IMR-90 (cell line): ENCODE data around the gene CYFIP2. TPM values are rescaled to one million over a fixed set of nuclear protein-coding genes. Genes with fewer than 3 reads are reported as not detected.

Experiments
- ATAC-seq: fragments of 200-7000 bp; cut with Tn5 transposase; 2 replicates; pipeline ENCODE4 v1.9.1; 2020; ENCODE audit warnings: low read depth, mild to moderate bottlenecking, moderate library complexity
- BruUV-seq: library from RNA; stranded (reverse); fragments of 400-500 nt; replicated peaks from 2 replicates; lab custom pipeline; 2021; lab: Mats Ljungman, UMichigan
- CTCF ChIA-PET: fragments of 300-600 bp; formaldehyde crosslinking; extraction: SDS; loops from one replicate; lab custom pipeline; 2021; ENCODE audit warnings: antibody characterized with exemption; lab: Yijun Ruan, JAX
- POLR2A ChIA-PET: fragments of 300-600 bp; sonication (Branson Sonifier 250); formaldehyde crosslinking; loops from one replicate; lab custom pipeline; 2022; ENCODE audit warnings: antibody characterized with exemption; ENCODE audit not compliant: unreplicated experiment; lab: Charles Lee
- DNase-seq: peaks from one replicate; pipeline ENCODE4 v3.0.0; 2013
- H2AFZ ChIP-seq: replicated peaks from 2 replicates; pipeline ENCODE3; 2013; ENCODE audit warnings: low read length, mild to moderate bottlenecking; ENCODE audit not compliant: poor library complexity
- H2AK5ac ChIP-seq: 2 replicates; pipeline ENCODE4 v1.6.1; 2013; ENCODE audit warnings: low read depth, low read length, inconsistent platforms
- H2AK9ac ChIP-seq: replicated peaks from 2 replicates; pipeline ENCODE3; 2013; ENCODE audit warnings: mild to moderate bottlenecking, low read depth, low read length, moderate library complexity; ENCODE audit not compliant: poor library complexity
- H2BK120ac ChIP-seq: 2 replicates; pipeline ENCODE4 v1.6.1; 2013; ENCODE audit warnings: low read depth, low read length, inconsistent platforms
- H2BK15ac ChIP-seq: 3 replicates; pipeline ENCODE4 v1.6.1; 2013; ENCODE audit warnings: low read depth, low read length, inconsistent platforms
- H2BK20ac ChIP-seq: 2 replicates; pipeline ENCODE4 v1.6.1; 2013; ENCODE audit warnings: low read depth, mild to moderate bottlenecking, inconsistent platforms, low read length, moderate library complexity
- H2BK5ac ChIP-seq: 2 replicates; pipeline ENCODE4 v1.6.1; 2013; ENCODE audit warnings: mild to moderate bottlenecking, low read depth, low read length, inconsistent platforms; ENCODE audit not compliant: poor library complexity, severe bottlenecking
- H3K14ac ChIP-seq: replicated peaks from 2 replicates; pipeline ENCODE4 v1.6.1; 2013; ENCODE audit warnings: low read depth, low read length, inconsistent platforms
- H3K18ac ChIP-seq: 2 replicates; pipeline ENCODE4 v1.6.1; 2013; ENCODE audit warnings: low read depth, low read length, control low read depth
- H3K23ac ChIP-seq: 2 replicates; pipeline ENCODE4 v1.6.1; 2013; ENCODE audit warnings: low read depth, low read length, inconsistent platforms
- H3K27ac ChIP-seq: 2 replicates; pipeline ENCODE4 v1.5.1; 2013; ENCODE audit warnings: mild to moderate bottlenecking, control low read depth, low read length; ENCODE audit not compliant: insufficient read depth
- H3K27me3 ChIP-seq: 2 replicates; pipeline ENCODE4 v1.6.1; 2013; ENCODE audit warnings: low read length; ENCODE audit not compliant: control insufficient read depth, insufficient read depth
- H3K36me3 ChIP-seq: 2 replicates; pipeline ENCODE4 v1.6.1; 2013; ENCODE audit warnings: low read length, mixed read lengths; ENCODE audit not compliant: control insufficient read depth, insufficient read depth
- H3K4ac ChIP-seq: 2 replicates; pipeline ENCODE4 v1.6.1; 2013; ENCODE audit warnings: low read depth, low read length, inconsistent platforms
- H3K4me1 ChIP-seq: 2 replicates; pipeline ENCODE4 v1.6.1; 2013; ENCODE audit warnings: low read length, mixed read lengths; ENCODE audit not compliant: control insufficient read depth, insufficient read depth
- H3K4me2 ChIP-seq: 2 replicates; pipeline ENCODE4 v1.6.1; 2013; ENCODE audit warnings: low read depth, mild to moderate bottlenecking, control low read depth, low read length, moderate library complexity
- H3K4me3 ChIP-seq: 2 replicates; pipeline ENCODE4 v1.5.1; 2013; ENCODE audit warnings: low read depth, mild to moderate bottlenecking, control low read depth, low read length, moderate library complexity; ENCODE audit not compliant: insufficient read depth
- H3K56ac ChIP-seq: 2 replicates; pipeline ENCODE4 v1.6.1; 2013; ENCODE audit warnings: low read length, inconsistent platforms; ENCODE audit not compliant: insufficient read depth; ENCODE audit errors: extremely low read depth
- H3K79me1 ChIP-seq, 2 experiments: 2 replicates each; pipeline ENCODE4 v1.6.1; 2013; ENCODE audit warnings: low read length in 2 of 2, inconsistent platforms in 1 of 2, low read depth in 1 of 2
- H3K9ac ChIP-seq: 2 replicates; pipeline ENCODE4 v1.6.1; 2013; ENCODE audit warnings: low read depth, low read length, control low read depth
- H3K9me1 ChIP-seq: 2 replicates; pipeline ENCODE4 v1.6.1; 2013; ENCODE audit warnings: low read length, inconsistent platforms; ENCODE audit not compliant: insufficient read depth
- H3K9me3 ChIP-seq: 2 replicates; pipeline ENCODE4 v1.6.1; 2013; ENCODE audit warnings: low read length; ENCODE audit not compliant: control insufficient read depth, insufficient read depth
- H4K20me1 ChIP-seq: 2 replicates; pipeline ENCODE4 v1.6.1; 2013; ENCODE audit warnings: low read length, inconsistent platforms; ENCODE audit not compliant: insufficient read depth
- H4K5ac ChIP-seq: 2 replicates; pipeline ENCODE4 v1.6.1; 2013; ENCODE audit warnings: mild to moderate bottlenecking, low read depth, low read length, control low read depth
- H4K8ac ChIP-seq, 2 experiments: 2 replicates each; pipeline ENCODE4 v1.6.1; 2013; ENCODE audit warnings: low read depth in 2 of 2, low read length in 2 of 2, control low read depth in 1 of 2, inconsistent platforms in 1 of 2
- H4K91ac ChIP-seq: 2 replicates; pipeline ENCODE4 v1.6.1; 2013; ENCODE audit warnings: low read depth, low read length, inconsistent platforms; ENCODE audit not compliant: insufficient read depth
- BHLHE40 ChIP-seq: fragments of 150-350 bp; IDR thresholded peaks from 2 replicates; pipeline ENCODE4 v1.6.1; 2016; ENCODE audit warnings: mild to moderate bottlenecking, low read depth, low read length
- WGBS, 2 experiments: methylation state at CpG; one replicate each; pipeline versions ENCODE4 v1.1.5 to v1.1.7; 2013; ENCODE audit warnings: missing lambda C conversion rate in 2 of 2; ENCODE audit not compliant: insufficient read length in 1 of 2; ENCODE audit errors: extremely low coverage in 2 of 2; 5-methylcytosine and 5-hydroxymethylcytosine counted together
- dilution Hi-C: fragments of 300-500 bp; cut with HindIII; formaldehyde crosslinking; loops from one replicate; pipeline ENCODE4 v1.14.3; 2018; ENCODE audit warnings: low sequenced_read_pairs; ENCODE audit not compliant: unreplicated experiment
- in situ Hi-C: fragments of 300-500 bp; cut with MboI; formaldehyde crosslinking; loops from 3 replicates; pipeline ENCODE4 v1.14.3; 2019; ENCODE audit warnings: low sequenced_read_pairs, inconsistent platforms, mixed read lengths
- intact Hi-C: fragments of 100-400 bp; cut with micrococcal nuclease; formaldehyde crosslinking; loops from 2 replicates; pipeline ENCODE4 v1.10.0; 2022
- polyA plus RNA-seq, 3 experiments: library from polyadenylated mRNA; depleted of rRNA; stranded (reverse); fragments of >200 nt; gene quantifications; 2 replicates each; pipeline ENCODE4 v1.2.3, GENCODE V29; 2012; ENCODE audit warnings: low replicate concordance in 1 of 3
- total RNA-seq: library from RNA; depleted of rRNA; stranded (reverse); fragments of >200 nt; gene quantifications from 2 replicates; pipeline ENCODE4 v1.2.3, GENCODE V29; 2012

Gene CYFIP2
- total and polyA plus RNA-seq, 2 of the 4 experiments (the other 2 are of a cell fraction) = 6.8 to 13.4 TPM

DNA sequence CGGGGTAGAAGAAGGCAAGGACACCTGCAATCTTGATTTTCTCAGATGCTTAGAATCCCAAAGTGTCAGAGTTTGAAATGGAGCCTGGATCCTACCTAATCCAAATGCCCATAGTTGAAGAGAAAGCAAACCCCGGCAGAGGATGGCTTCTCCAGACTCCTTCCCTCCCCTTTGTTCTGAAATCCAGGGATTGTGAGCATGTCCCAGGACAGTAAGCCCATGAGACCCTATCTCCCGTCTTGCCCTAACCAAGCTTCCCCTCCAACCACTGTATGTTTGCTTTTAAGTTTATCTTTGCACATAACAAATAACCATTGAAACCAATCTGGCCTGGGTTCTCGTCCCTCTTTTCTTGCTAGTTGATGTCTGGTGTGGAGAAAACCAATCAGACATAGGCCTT lies 115.8 kb downstream of the CYFIP2 start:
- ChIA-PET POLR2A (no interaction called here), CTCF (no interaction called here)
- H4K8ac ChIP-seq = peak overlapping the region in 1 of 2 experiments; percentile 19; a peak in 1 of 4 replicates
- H2BK120ac ChIP-seq = peak overlapping the region; percentile 64
- no TSS peak for BruUV-seq
- no peaks in the 10 kb centered on the region for H4K20me1 ChIP-seq
- peaks cover 12% of the 10 kb centered on the region for H3K4me1 ChIP-seq
- peak overlapping the region; percentile 45; the same call in 2 of the 3 replicates for H2BK15ac ChIP-seq
- H2BK5ac ChIP-seq = no peak overlapping the region
- no peaks in the 10 kb centered on the region for H3K79me1 ChIP-seq
- no peak overlapping the region for H3K4me2 ChIP-seq
- in situ Hi-C loops (no loop called here), dilution Hi-C loops (no loop called here), intact Hi-C loops (no loop called here)
- no peaks in the 10 kb centered on the region for H3K36me3 ChIP-seq
- no peak overlapping the region for H3K27ac ChIP-seq
- H2AFZ ChIP-seq = no peak overlapping the region
- no peak overlapping the region for H3K18ac ChIP-seq
- H3K14ac ChIP-seq = peak overlapping the region; percentile 83
- no CpG with 5 or more reads among the region's 4 CpGs for WGBS, 2 experiments
- H3K56ac ChIP-seq = no peak overlapping the region
- TF ChIP-seq BHLHE40 = no peak
- 0 out of 2 replicates have a peak overlapping the region, but pooled peaks have one; percentile 36 for H2AK5ac ChIP-seq
- ATAC-seq (no peak), DNase-seq (no peak)
- H3K4me3 ChIP-seq = no peak overlapping the region
- no peaks in the 10 kb centered on the region for H3K27me3 ChIP-seq
- H3K9me1 ChIP-seq = peaks cover 3% of the 10 kb centered on the region; the same call in 1 of the 2 replicates
- peak overlapping the region; percentile 14 for H4K91ac ChIP-seq
- peak overlapping the region; percentile 72 for H2BK20ac ChIP-seq
- no peaks in the 10 kb centered on the region for H3K9me3 ChIP-seq
- no peak overlapping the region for H4K5ac ChIP-seq
- H3K23ac ChIP-seq = no peak overlapping the region
- H3K9ac ChIP-seq = no peak overlapping the region
- H2AK9ac ChIP-seq = no peak overlapping the region
- H3K4ac ChIP-seq = peak overlapping the region; percentile 58
